Smooth muscle cell (in vitro differentiated cells): ENCODE data around the gene AICDA. TPM values are rescaled to one million over a fixed set of nuclear protein-coding genes. Genes with fewer than 3 reads are reported as not detected.
"Not testable (repeated sequence)": the region's sequence is repeated elsewhere in the genome, so short reads cannot be mapped to it uniquely, and the experiment has no call there.

Source experiments
- DNase-seq: peaks from one replicate; lab custom pipeline; 2025; ENCODE audit not compliant: unreplicated experiment; lab: John Stamatoyannopoulos, UW
- H2AFZ ChIP-seq: fragments of 200-600 bp; sonication (generic); 2 replicates; pipeline ENCODE4 v1.6.0; 2016; ENCODE audit warnings: antibody characterized with exemption, low read depth, mild to moderate bottlenecking
- H3F3A ChIP-seq: fragments of 200-600 bp; sonication (generic); 2 replicates; pipeline ENCODE4 v1.6.0; 2017; ENCODE audit warnings: antibody characterized with exemption, low read depth
- H3K27ac ChIP-seq: fragments of 200-600 bp; sonication (generic); 2 replicates; pipeline ENCODE4 v1.5.1; 2016; ENCODE audit warnings: low read depth, mild to moderate bottlenecking
- H3K27me3 ChIP-seq: fragments of 200-600 bp; sonication (generic); 2 replicates; pipeline ENCODE4 v1.6.1; 2016; ENCODE audit warnings: low read depth, mild to moderate bottlenecking
- H3K36me3 ChIP-seq: fragments of 200-600 bp; sonication (generic); 2 replicates; pipeline ENCODE4 v1.5.1; 2016; ENCODE audit warnings: low read depth
- H3K4me1 ChIP-seq: fragments of 200-600 bp; sonication (generic); 2 replicates; pipeline ENCODE4 v1.5.1; 2016; ENCODE audit warnings: low read depth
- H3K4me2 ChIP-seq: fragments of 200-600 bp; sonication (generic); 2 replicates; pipeline ENCODE4 v1.6.0; 2016; ENCODE audit warnings: mild to moderate bottlenecking
- H3K4me3 ChIP-seq: fragments of 200-600 bp; sonication (generic); 2 replicates; pipeline ENCODE4 v1.5.1; 2016; ENCODE audit warnings: mild to moderate bottlenecking
- H3K79me2 ChIP-seq: fragments of 200-600 bp; sonication (generic); 2 replicates; pipeline ENCODE4 v1.6.0; 2016; ENCODE audit warnings: low read depth, mild to moderate bottlenecking
- H3K9ac ChIP-seq: fragments of 200-600 bp; sonication (generic); 2 replicates; pipeline ENCODE4 v1.6.0; 2016; ENCODE audit warnings: low read depth
- H3K9me3 ChIP-seq: fragments of 200-600 bp; sonication (generic); replicated peaks from 2 replicates; pipeline ENCODE4 v1.5.1; 2016; ENCODE audit warnings: low read depth
- H4K20me1 ChIP-seq: fragments of 200-600 bp; sonication (generic); 2 replicates; pipeline ENCODE4 v1.6.0; 2016; ENCODE audit warnings: low read depth
- CTCF ChIP-seq: fragments of 200-600 bp; sonication (generic); IDR thresholded peaks from 2 replicates; pipeline ENCODE4 v1.5.1; 2017; ENCODE audit warnings: borderline replicate concordance, mild to moderate bottlenecking, antibody characterized with exemption; ENCODE audit not compliant: insufficient read depth, poor library complexity, severe bottlenecking
- WGBS: methylation state at CpG from one replicate; pipeline ENCODE4 v1.1.7; 2016; ENCODE audit warnings: low lambda C conversion rate; 5-methylcytosine and 5-hydroxymethylcytosine counted together
- polyA plus RNA-seq: library from polyadenylated mRNA; unstranded; fragments of >200 nt; fragmentation: Nextera tagmentation; extraction: Ambion mirVana; gene quantifications from 2 replicates; pipeline ENCODE4 v1.2.1, GENCODE V29; 2016
- total RNA-seq: library from RNA; depleted of rRNA; stranded (reverse); fragments of >200 nt; gene quantifications from 2 replicates; pipeline ENCODE4 v1.2.3, GENCODE V29; 2014

The AICDA gene
- total and polyA plus RNA-seq, 2 experiments from 2014 or later = not detected

GRCh38 chr12:8577879-8578278 is 34.8 kb downstream of the AICDA start:
- Histone ChIP-seq H3K27ac (no peak overlapping the region), H4K20me1 (no peaks in the 10 kb centered on the region), H3K36me3 (no peaks in the 10 kb centered on the region), H3K4me1 (no peaks in the 10 kb centered on the region), H2AFZ (no peak overlapping the region), H3F3A (no peaks in the 10 kb centered on the region), H3K4me3 (no peak overlapping the region), H3K4me2 (no peak overlapping the region), H3K27me3 (no peaks in the 10 kb centered on the region), H3K9ac (no peak overlapping the region), H3K9me3 (no peaks in the 10 kb centered on the region), H3K79me2 (no peaks in the 10 kb centered on the region)
- WGBS = 90% methylated on average over 3 of the region's 3 CpGs
- DNase-seq = no peak
- no peak for TF ChIP-seq CTCF

- no peak overlapping the region for H3K4me2 ChIP-seq
- no peaks in the 10 kb centered on the region for H4K20me1 ChIP-seq
- H3K27me3 ChIP-seq = no peaks in the 10 kb centered on the region
- no peaks in the 10 kb centered on the region for H3K79me2 ChIP-seq
- no peak for TF ChIP-seq CTCF
- no peak overlapping the region for H2AFZ ChIP-seq
- WGBS = 79% methylated on average over 2 of the region's 2 CpGs
- no peak overlapping the region for H3K9ac ChIP-seq
- H3K4me3 ChIP-seq = no peak overlapping the region
- no peaks in the 10 kb centered on the region for H3F3A ChIP-seq
- H3K27ac ChIP-seq = no peak overlapping the region
- H3K9me3 ChIP-seq = no peaks in the 10 kb centered on the region
- H3K36me3 ChIP-seq = no peaks in the 10 kb centered on the region
- H3K4me1 ChIP-seq = no peaks in the 10 kb centered on the region
- DNase-seq = no peak
Measured at GRCh38 chr12:8572507-8572906, 40.2 kb downstream of the AICDA start.

GRCh38 chr12:8566525-8566924 is 46.1 kb downstream of the AICDA start:
- H3K36me3 ChIP-seq = no peaks in the 10 kb centered on the region
- H3K4me1 ChIP-seq = no peaks in the 10 kb centered on the region
- H4K20me1 ChIP-seq = no peaks in the 10 kb centered on the region
- H3K79me2 ChIP-seq = no peaks in the 10 kb centered on the region
- TF ChIP-seq CTCF = no peak
- H3K9ac ChIP-seq = no peak overlapping the region
- no peak for DNase-seq
- no peak overlapping the region for H2AFZ ChIP-seq
- no peaks in the 10 kb centered on the region for H3K9me3 ChIP-seq
- no peak overlapping the region for H3K4me3 ChIP-seq
- H3F3A ChIP-seq = no peaks in the 10 kb centered on the region
- H3K27me3 ChIP-seq = no peaks in the 10 kb centered on the region
- H3K4me2 ChIP-seq = no peak overlapping the region
- H3K27ac ChIP-seq = no peak overlapping the region

GRCh38 chr12:8566052-8566451 is 46.6 kb downstream of the AICDA start:
- H3F3A ChIP-seq, H3K36me3 ChIP-seq, H3K4me3 ChIP-seq, H4K20me1 ChIP-seq, H3K79me2 ChIP-seq, H3K27me3 ChIP-seq, H2AFZ ChIP-seq, H3K9me3 ChIP-seq, H3K27ac ChIP-seq, DNase-seq, H3K4me1 ChIP-seq, H3K4me2 ChIP-seq, H3K9ac ChIP-seq: not testable (repeated sequence)
- WGBS = 88% methylated on average over 2 of the region's 2 CpGs
